GM12878 (cell line): ENCODE results near the gene PAX5. TPM values are rescaled to one million over a fixed set of nuclear protein-coding genes. Genes with fewer than 3 reads are reported as not detected.
A peak's percentile ranks its signal among the peaks of the same experiment; 100 is the strongest.

Experiments
- BACH1 ChIP-seq: fragments of 450-650 bp; IDR thresholded peaks from 2 replicates; pipeline ENCODE4 v1.6.1; 2017; ENCODE audit warnings: mild to moderate bottlenecking, borderline replicate concordance
- BHLHE40 ChIP-seq, 2 experiments: fragments of 450-650 bp in 1 of 2; IDR thresholded peaks; 2 replicates each; pipeline ENCODE4 v1.6.1; 2011 to 2017; ENCODE audit warnings: low read depth in 2 of 2, borderline replicate concordance in 1 of 2, improper control_type of control experiment in 1 of 2, low read length in 1 of 2, mild to moderate bottlenecking in 1 of 2
- BMI1 ChIP-seq: fragments of 450-650 bp; IDR thresholded peaks from 2 replicates; pipeline ENCODE4 v1.6.1; 2016; ENCODE audit warnings: mild to moderate bottlenecking, moderate library complexity, borderline replicate concordance
- CREB1 ChIP-seq: IDR thresholded peaks from 2 replicates; pipeline ENCODE4 v1.6.1; 2012; ENCODE audit warnings: low read depth, mild to moderate bottlenecking, inconsistent platforms
- ELK1 ChIP-seq: IDR thresholded peaks from 2 replicates; pipeline ENCODE4 v1.6.1; 2012; ENCODE audit warnings: low read depth, low read length, improper control_type of control experiment
- FOXK2 ChIP-seq: fragments of 450-650 bp; IDR thresholded peaks from 2 replicates; pipeline ENCODE4 v1.6.1; 2017; ENCODE audit warnings: mild to moderate bottlenecking, moderate library complexity
- IKZF1 ChIP-seq: fragments of 450-650 bp; conservative IDR thresholded peaks from 2 replicates; pipeline ENCODE4 v1.6.1; 2017; ENCODE audit warnings: antibody characterized with exemption, mild to moderate bottlenecking
- JUND ChIP-seq: IDR thresholded peaks from 2 replicates; pipeline ENCODE4 v1.6.1; 2012; ENCODE audit warnings: low read depth, mild to moderate bottlenecking, low read length, improper control_type of control experiment, moderate library complexity
- NFYB ChIP-seq: IDR thresholded peaks from 2 replicates; pipeline ENCODE4 v1.6.1; 2011; ENCODE audit warnings: low read depth, mild to moderate bottlenecking, low read length, improper control_type of control experiment, moderate library complexity; ENCODE audit not compliant: insufficient read depth
- SMC3 ChIP-seq: IDR thresholded peaks from 2 replicates; pipeline ENCODE4 v1.6.1; 2011; ENCODE audit warnings: low read length, improper control_type of control experiment, borderline replicate concordance
- SP1 ChIP-seq: IDR thresholded peaks from one replicate; pipeline ENCODE4 v1.6.1; 2011; ENCODE audit warnings: low read depth, low read length
- SRF ChIP-seq, 2 experiments: IDR thresholded peaks; 2 replicates each; pipeline ENCODE4 v1.6.1; 2011; ENCODE audit warnings: low read depth in 2 of 2, low read length in 2 of 2, mild to moderate bottlenecking in 1 of 2, moderate library complexity in 1 of 2
- TCF12 ChIP-seq: IDR thresholded peaks from 2 replicates; pipeline ENCODE4 v1.6.1; 2011; ENCODE audit warnings: low read depth, mild to moderate bottlenecking, low read length
- ZBTB4 ChIP-seq: fragments of 450-650 bp; formaldehyde crosslinking; IDR thresholded peaks from 2 replicates; pipeline ENCODE4 v1.4.0; 2022; ENCODE audit warnings: mild to moderate bottlenecking, moderate library complexity
- ZNF687 ChIP-seq: fragments of 450-650 bp; IDR thresholded peaks from 2 replicates; pipeline ENCODE4 v1.6.1; 2017; ENCODE audit warnings: mild to moderate bottlenecking, moderate library complexity
- polyA plus RNA-seq, 11 experiments: library from polyadenylated mRNA; depleted of rRNA in 4 of 11; unstranded in 6 of 11; stranded (reverse) in 5 of 11; fragments of >200 nt; fragmentation: Nextera tagmentation in 4 of 11; fragmentation: Illumina TruSeq in 1 of 11; extraction: Ambion mirVana in 4 of 11; extraction: Trizol in 1 of 11; gene quantifications; 1 replicate in 1 of 11; 2 replicates in 10 of 11; pipeline versions ENCODE4 v1.2.1 to v1.2.3, GENCODE V29; 2011 to 2016; ENCODE audit warnings: inconsistent platforms in 2 of 11, missing spikeins in 2 of 11, low read depth in 1 of 11
- total RNA-seq, 4 experiments: library from RNA; depleted of rRNA in 3 of 4; stranded (reverse); fragments of >200 nt in 3 of 4; fragmentation: Illumina TruSeq in 1 of 4; extraction: Trizol in 1 of 4; gene quantifications; 2 replicates each; pipeline versions ENCODE4 v1.2.1 to v1.2.3, GENCODE V29; 2013 to 2021
- TF ChIP-seq, protein P1 (sequence below): fragments of 450-650 bp; conservative IDR thresholded peaks from 2 replicates; pipeline ENCODE4 v1.6.1; 2017; ENCODE audit warnings: mild to moderate bottlenecking, moderate library complexity
- TF ChIP-seq, protein P2 (sequence below): fragments of 450-650 bp; IDR thresholded peaks from 2 replicates; pipeline ENCODE4 v1.6.1; 2018; ENCODE audit warnings: mild to moderate bottlenecking, low read depth, moderate library complexity; ENCODE audit not compliant: partially characterized antibody

Gene PAX5
- total and polyA plus RNA-seq, 10 of the 15 experiments (the other 5 are each of a cell fraction or from before 2014, with no cell fraction given): 2.2 to 123 (median 31.9) TPM

DNA sequence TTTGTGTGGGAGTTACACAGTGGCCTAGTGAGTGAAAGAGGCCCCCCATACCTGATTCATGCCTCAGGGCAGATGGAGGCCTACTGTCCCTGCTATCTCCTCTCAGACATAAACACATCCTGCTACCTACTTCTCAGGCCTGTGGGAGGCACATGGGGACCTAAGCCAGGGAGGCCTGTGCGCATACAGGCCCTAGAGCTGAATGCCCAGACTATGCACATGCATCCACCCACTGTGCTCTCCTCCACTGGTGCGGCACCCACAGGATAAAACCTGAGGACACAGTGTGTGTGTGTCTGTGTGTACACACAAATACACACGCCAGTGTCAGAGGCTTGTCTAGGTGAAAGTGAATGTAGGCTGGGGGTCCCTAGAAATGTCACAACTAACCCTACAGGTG is 1.4 kb downstream of the PAX5 start (continued):
- TF ChIP-seq ZNF687 (peak; percentile 73), CREB1 (no peak), ZBTB4 (no peak), SRF (IDR thresholded peaks at IDR 0.05; ENCODE audit: low read depth in 2 of 2, low read length in 2 of 2) (no peak), BMI1 (no peak), NFYB (no peak), JUND (no peak), BACH1 (peak; percentile 62; the same call in 1 of the 2 replicates), BHLHE40 (IDR thresholded peaks at IDR 0.05; ENCODE audit: borderline replicate concordance in 1 of 2, low read depth in 2 of 2, low read length in 1 of 2) (peak in 1 of 2 experiments; percentile 54; a peak in 1 of 4 replicates), SMC3 (no peak), TCF12 (0 out of 2 replicates have a peak, but pooled peaks have one; percentile 2), FOXK2 (no peak), SP1 (no peak), IKZF1 (peak; percentile 37; the same call in 1 of the 2 replicates), ELK1 (no peak)
- TF ChIP-seq, protein P1, sequence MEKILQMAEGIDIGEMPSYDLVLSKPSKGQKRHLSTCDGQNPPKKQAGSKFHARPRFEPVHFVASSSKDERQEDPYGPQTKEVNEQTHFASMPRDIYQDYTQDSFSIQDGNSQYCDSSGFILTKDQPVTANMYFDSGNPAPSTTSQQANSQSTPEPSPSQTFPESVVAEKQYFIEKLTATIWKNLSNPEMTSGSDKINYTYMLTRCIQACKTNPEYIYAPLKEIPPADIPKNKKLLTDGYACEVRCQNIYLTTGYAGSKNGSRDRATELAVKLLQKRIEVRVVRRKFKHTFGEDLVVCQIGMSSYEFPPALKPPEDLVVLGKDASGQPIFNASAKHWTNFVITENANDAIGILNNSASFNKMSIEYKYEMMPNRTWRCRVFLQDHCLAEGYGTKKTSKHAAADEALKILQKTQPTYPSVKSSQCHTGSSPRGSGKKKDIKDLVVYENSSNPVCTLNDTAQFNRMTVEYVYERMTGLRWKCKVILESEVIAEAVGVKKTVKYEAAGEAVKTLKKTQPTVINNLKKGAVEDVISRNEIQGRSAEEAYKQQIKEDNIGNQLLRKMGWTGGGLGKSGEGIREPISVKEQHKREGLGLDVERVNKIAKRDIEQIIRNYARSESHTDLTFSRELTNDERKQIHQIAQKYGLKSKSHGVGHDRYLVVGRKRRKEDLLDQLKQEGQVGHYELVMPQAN: 0 out of 2 replicates have a peak, but pooled peaks have one; percentile 52
- TF ChIP-seq, protein P2, sequence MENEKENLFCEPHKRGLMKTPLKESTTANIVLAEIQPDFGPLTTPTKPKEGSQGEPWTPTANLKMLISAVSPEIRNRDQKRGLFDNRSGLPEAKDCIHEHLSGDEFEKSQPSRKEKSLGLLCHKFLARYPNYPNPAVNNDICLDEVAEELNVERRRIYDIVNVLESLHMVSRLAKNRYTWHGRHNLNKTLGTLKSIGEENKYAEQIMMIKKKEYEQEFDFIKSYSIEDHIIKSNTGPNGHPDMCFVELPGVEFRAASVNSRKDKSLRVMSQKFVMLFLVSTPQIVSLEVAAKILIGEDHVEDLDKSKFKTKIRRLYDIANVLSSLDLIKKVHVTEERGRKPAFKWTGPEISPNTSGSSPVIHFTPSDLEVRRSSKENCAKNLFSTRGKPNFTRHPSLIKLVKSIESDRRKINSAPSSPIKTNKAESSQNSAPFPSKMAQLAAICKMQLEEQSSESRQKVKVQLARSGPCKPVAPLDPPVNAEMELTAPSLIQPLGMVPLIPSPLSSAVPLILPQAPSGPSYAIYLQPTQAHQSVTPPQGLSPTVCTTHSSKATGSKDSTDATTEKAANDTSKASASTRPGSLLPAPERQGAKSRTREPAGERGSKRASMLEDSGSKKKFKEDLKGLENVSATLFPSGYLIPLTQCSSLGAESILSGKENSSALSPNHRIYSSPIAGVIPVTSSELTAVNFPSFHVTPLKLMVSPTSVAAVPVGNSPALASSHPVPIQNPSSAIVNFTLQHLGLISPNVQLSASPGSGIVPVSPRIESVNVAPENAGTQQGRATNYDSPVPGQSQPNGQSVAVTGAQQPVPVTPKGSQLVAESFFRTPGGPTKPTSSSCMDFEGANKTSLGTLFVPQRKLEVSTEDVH: no peak
